ENCODE results near the gene TGFB1I1.

Gene TGFB1I1

GRCh38 chr16:31467151-31467773 is 4.7 kb upstream of the TGFB1I1 start:
- POLR2A ChIA-PET = no interaction called here
- no peak for TF ChIP-seq CTCF (IDR thresholded peaks at IDR 0.05; ENCODE audit: control extremely low read depth, extremely low read depth, low read depth, missing control alignments)
- CTCF ChIA-PET = interaction anchor here (2.8 kb wide), 1 partner anchor 7 kb away, joined by 13 read pairs; the partner anchor contains the start of gene ARMC5
- no peak for DNase-seq (ENCODE audit: extremely low spot score)

- TF ChIP-seq CTCF (IDR thresholded peaks at IDR 0.05; ENCODE audit: control extremely low read depth, extremely low read depth, low read depth, missing control alignments) = no peak
- ChIA-PET POLR2A (no interaction called here), CTCF (interaction anchor here (1.0 to 2.8 kb wide), 2 partner anchors 8 to 16 kb away, joined by 3 to 13 read pairs; partner anchors contain the start of gene ARMC5)
- DNase-seq (ENCODE audit: extremely low spot score) = no peak
Measured at GRCh38 chr16:31467858-31468257, 4.1 kb upstream of the TGFB1I1 start.

GRCh38 chr16:31470615-31471014 is 1.3 kb upstream of the TGFB1I1 start:
- no peak for TF ChIP-seq CTCF (IDR thresholded peaks at IDR 0.05; ENCODE audit: control extremely low read depth, extremely low read depth, low read depth, missing control alignments)
- ChIA-PET CTCF (interaction anchor here (2.1 kb wide), 1 partner anchor 10 kb away, joined by 12 read pairs; the partner anchor contains the start of gene ARMC5), POLR2A (no interaction called here)
- no peak for DNase-seq (ENCODE audit: extremely low spot score)

- TF ChIP-seq CTCF (IDR thresholded peaks at IDR 0.05; ENCODE audit: control extremely low read depth, extremely low read depth, low read depth, missing control alignments) = no peak
- no peak for DNase-seq (ENCODE audit: extremely low spot score)
Measured at GRCh38 chr16:31471241-31471874, 594 bp upstream of the TGFB1I1 start.

GRCh38 chr16:31472709-31473203 is 804 bp downstream of the TGFB1I1 start:
- TF ChIP-seq CTCF (IDR thresholded peaks at IDR 0.05; ENCODE audit: control extremely low read depth, extremely low read depth, low read depth, missing control alignments) = peak; percentile 17
- POLR2A ChIA-PET = no interaction called here
- peak; percentile 38 for DNase-seq (ENCODE audit: extremely low spot score)
- CTCF ChIA-PET = no interaction called here

More at GRCh38 chr16:31471241-31471874, 594 bp upstream of the TGFB1I1 start:
- ChIA-PET CTCF (interaction anchor here (2.1 kb wide), 1 partner anchor 11 kb away, joined by 12 read pairs; the partner anchor contains the start of gene ARMC5), POLR2A (no interaction called here)

- ChIA-PET CTCF (interaction anchor here (2.5 kb wide), 1 partner anchor 13 kb away, joined by 18 read pairs; the partner anchor contains the start of gene ARMC5), POLR2A (no interaction called here)
- no peak for TF ChIP-seq CTCF (IDR thresholded peaks at IDR 0.05; ENCODE audit: control extremely low read depth, extremely low read depth, low read depth, missing control alignments)
- DNase-seq (ENCODE audit: extremely low spot score) = no peak
Measured at GRCh38 chr16:31473264-31473984, 1.5 kb downstream of the TGFB1I1 start.

All from GM10248 (cell line).